Prostate gland (tissue), 2 donors: ENCODE measurements around the gene EGFLAM. TPM values are rescaled to one million over a fixed set of nuclear protein-coding genes. Genes with fewer than 3 reads are reported as not detected.

Experiments used
- DNase-seq: peaks from one replicate; pipeline ENCODE4 v3.0.0-alpha.2; 2019; ENCODE audit warnings: low spot score
- H3K27ac ChIP-seq, 2 donors: fragments of 200-600 bp; sonication (generic); 2 replicates each; pipeline ENCODE4 v1.5.1; 2017 to 2019
- H3K27me3 ChIP-seq: fragments of 200-600 bp; sonication (generic); replicated peaks from 2 replicates; pipeline ENCODE4 v1.5.1; 2019; ENCODE audit not compliant: insufficient read depth
- H3K36me3 ChIP-seq, 2 donors: fragments of 200-600 bp; sonication (generic); 1 replicate in 1 of 2; 2 replicates in 1 of 2; pipeline versions ENCODE4 v1.5.1 to v1.8.1; 2017 to 2019
- H3K4me1 ChIP-seq: fragments of 200-600 bp; sonication (generic); replicated peaks from 2 replicates; pipeline ENCODE4 v1.5.1; 2019
- H3K4me3 ChIP-seq, 2 donors: fragments of 200-600 bp; sonication (generic); 2 replicates each; pipeline ENCODE4 v1.5.1; 2017 to 2019
- H3K9me3 ChIP-seq: fragments of 200-600 bp; sonication (generic); 2 replicates; pipeline ENCODE4 v1.5.1; 2017
- CTCF ChIP-seq, 4 experiments: fragments of 200-600 bp in 2 of 4; fragments of 450-650 bp in 2 of 4; sonication (generic) in 2 of 4; IDR thresholded peaks; 1 replicate in 3 of 4; 2 replicates in 1 of 4; pipeline ENCODE4 v1.5.1; 2016 to 2019; ENCODE audit warnings: antibody characterized with exemption in 4 of 4, mild to moderate bottlenecking in 2 of 4, moderate library complexity in 2 of 4
- POLR2A ChIP-seq: fragments of 450-650 bp; IDR thresholded peaks from one replicate; pipeline ENCODE4 v1.6.1; 2016; ENCODE audit warnings: antibody characterized with exemption, mild to moderate bottlenecking
- POLR2AphosphoS5 ChIP-seq: sonication (generic); formaldehyde crosslinking; IDR thresholded peaks from one replicate; pipeline ENCODE4 v1.6.1; 2017; ENCODE audit warnings: antibody characterized with exemption
- WGBS: methylation state at CpG from one replicate; pipeline ENCODE4 v1.1.5; 2018; 5-methylcytosine and 5-hydroxymethylcytosine counted together
- intact Hi-C: fragments of 100-400 bp; cut with DNase I; formaldehyde crosslinking; loops from one replicate; pipeline ENCODE4 v1.14.2; 2022
- total RNA-seq, 2 donors: library from RNA; depleted of rRNA; stranded (reverse); fragments of >200 nt; gene quantifications; one replicate each; pipeline ENCODE4 v1.1.0, GENCODE V29; 2016

The EGFLAM gene
- total RNA-seq, 2 donors from 2014 or later: 4.1 to 14.1 TPM

- TF ChIP-seq POLR2A (no peak), CTCF (IDR thresholded peaks at IDR 0.05) (no peak), POLR2AphosphoS5 (no peak)
- no peaks in the 10 kb centered on the region for H3K36me3 ChIP-seq
- no peaks in the 10 kb centered on the region for H3K9me3 ChIP-seq
- 24% methylated on average over 1 of the region's 1 CpG for WGBS
- H3K4me1 ChIP-seq: no peaks in the 10 kb centered on the region
- no peak overlapping the region for H3K4me3 ChIP-seq
- no peaks in the 10 kb centered on the region for H3K27me3 ChIP-seq
- no peak for DNase-seq
- intact Hi-C loops: no loop called here
- H3K27ac ChIP-seq: no peak overlapping the region
These were observed 18.1 kb upstream of the EGFLAM start for GRCh38 chr5:38240212-38240611.

- Histone ChIP-seq H3K4me3 (no peak overlapping the region), H3K4me1 (no peaks in the 10 kb centered on the region), H3K27ac (no peak overlapping the region), H3K36me3 (no peaks in the 10 kb centered on the region), H3K9me3 (no peaks in the 10 kb centered on the region), H3K27me3 (no peaks in the 10 kb centered on the region)
- 66% methylated on average over 5 of the region's 5 CpGs for WGBS
- intact Hi-C loops: no loop called here
- DNase-seq: no peak
- TF ChIP-seq POLR2AphosphoS5 (no peak), CTCF (IDR thresholded peaks at IDR 0.05) (no peak), POLR2A (no peak)
These were observed 16.7 kb upstream of the EGFLAM start for GRCh38 chr5:38241655-38242054.

GRCh38 chr5:38245307-38245706 is 13.1 kb upstream of the EGFLAM start:
- no peaks in the 10 kb centered on the region for H3K36me3 ChIP-seq
- no peak for TF ChIP-seq CTCF (IDR thresholded peaks at IDR 0.05)
- no peak for TF ChIP-seq POLR2A
- 86% methylated on average over 6 of the region's 6 CpGs for whole genome bisulfite sequencing
- intact Hi-C loops: no loop called here
- no peaks in the 10 kb centered on the region for H3K4me1 ChIP-seq
- no peak overlapping the region for H3K4me3 ChIP-seq
- no peak for DNase-seq
- no peaks in the 10 kb centered on the region for H3K9me3 ChIP-seq
- H3K27me3 ChIP-seq: no peaks in the 10 kb centered on the region
- H3K27ac ChIP-seq: no peak overlapping the region

GRCh38 chr5:38249301-38249700 is 9.1 kb upstream of the EGFLAM start:
- WGBS: 69% methylated on average over 1 of the region's 1 CpG
- Histone ChIP-seq H3K4me3 (no peak overlapping the region), H3K27me3 (no peaks in the 10 kb centered on the region), H3K4me1 (no peaks in the 10 kb centered on the region), H3K36me3 (no peaks in the 10 kb centered on the region), H3K9me3 (no peaks in the 10 kb centered on the region), H3K27ac (no peak overlapping the region)
- DNase-seq: no peak
- TF ChIP-seq CTCF (IDR thresholded peaks at IDR 0.05): no peak
- TF ChIP-seq POLR2AphosphoS5: no peak
- intact Hi-C loops: no loop called here

- no peak for DNase-seq
- no peaks in the 10 kb centered on the region for H3K36me3 ChIP-seq
- H3K27ac ChIP-seq: no peak overlapping the region
- H3K9me3 ChIP-seq: no peaks in the 10 kb centered on the region
- intact Hi-C loops: no loop called here
- H3K4me3 ChIP-seq: no peak overlapping the region
- no peaks in the 10 kb centered on the region for H3K27me3 ChIP-seq
- TF ChIP-seq POLR2AphosphoS5 (no peak), CTCF (IDR thresholded peaks at IDR 0.05) (no peak), POLR2A (no peak)
- WGBS: 47% methylated on average over 2 of the region's 2 CpGs
- H3K4me1 ChIP-seq: no peaks in the 10 kb centered on the region
These were observed 8.5 kb upstream of the EGFLAM start for GRCh38 chr5:38249812-38250211.
